Muscle layer of colon (tissue), 2 donors: ENCODE data around the gene RTL10.

Experiments
- H3K27ac ChIP-seq: one replicate; pipeline ENCODE4 v1.7.0; 2013; ENCODE audit warnings: low read depth, mild to moderate bottlenecking, low read length, moderate library complexity
- H3K27me3 ChIP-seq, 2 donors: one replicate each; pipeline ENCODE4 v1.7.0; 2013; ENCODE audit warnings: low read length in 2 of 2, mild to moderate bottlenecking in 2 of 2; ENCODE audit not compliant: insufficient read depth in 2 of 2, control insufficient read depth in 1 of 2
- H3K36me3 ChIP-seq: one replicate; pipeline ENCODE4 v1.7.0; 2013; ENCODE audit warnings: mild to moderate bottlenecking, low read length; ENCODE audit not compliant: insufficient read depth
- H3K4me1 ChIP-seq: one replicate; pipeline ENCODE4 v1.7.0; 2013; ENCODE audit warnings: mild to moderate bottlenecking, low read length; ENCODE audit not compliant: insufficient read depth
- H3K4me3 ChIP-seq, 2 donors: one replicate each; pipeline ENCODE4 v1.7.0; 2013; ENCODE audit warnings: low read length in 2 of 2, low read depth in 1 of 2, mild to moderate bottlenecking in 1 of 2, moderate library complexity in 1 of 2
- H3K9ac ChIP-seq: one replicate; pipeline ENCODE4 v1.7.0; 2013; ENCODE audit warnings: low read length
- H3K9me3 ChIP-seq: one replicate; pipeline ENCODE4 v1.7.0; 2013; ENCODE audit warnings: mild to moderate bottlenecking, low read length
- donor health status: abdominal sarcoma.
- donor health status: Adenocarcinoma of cecum.

Gene RTL10

GRCh38 chr22:19854778-19855503 is at the start of gene RTL10, which contains the start of gene GNB1L:
TSS of gene RTL10 (minus strand) at chr22:19854874. CDS start at chr22:19852261, 2,613 bp downstream.
TSS of gene GNB1L (minus strand) at chr22:19854874. CDS start at chr22:19821355, 33,519 bp downstream.
- Histone ChIP-seq H3K4me3 (peak within 1 kb of the TSS; percentile 83 to 90), H3K36me3 (peaks cover 24% of the 10 kb centered on the region), H3K27me3 (no peaks in the 10 kb centered on the region), H3K27ac (peak within 1 kb of the TSS; percentile 98), H3K9me3 (no peaks in the 10 kb centered on the region), H3K9ac (peak within 1 kb of the TSS; percentile 93), H3K4me1 (peaks cover 25% of the 10 kb centered on the region)

- H3K4me3 ChIP-seq = no peak overlapping the region
- H3K27ac ChIP-seq = no peak overlapping the region
- no peak overlapping the region for H3K9ac ChIP-seq
- H3K36me3 ChIP-seq = peaks cover 11% of the 10 kb centered on the region
- H3K4me1 ChIP-seq = no peaks in the 10 kb centered on the region
- H3K27me3 ChIP-seq = no peaks in the 10 kb centered on the region
- H3K9me3 ChIP-seq = no peaks in the 10 kb centered on the region
Observed at GRCh38 chr22:19904174-19904856, 49.6 kb upstream of the RTL10 start.

DNA sequence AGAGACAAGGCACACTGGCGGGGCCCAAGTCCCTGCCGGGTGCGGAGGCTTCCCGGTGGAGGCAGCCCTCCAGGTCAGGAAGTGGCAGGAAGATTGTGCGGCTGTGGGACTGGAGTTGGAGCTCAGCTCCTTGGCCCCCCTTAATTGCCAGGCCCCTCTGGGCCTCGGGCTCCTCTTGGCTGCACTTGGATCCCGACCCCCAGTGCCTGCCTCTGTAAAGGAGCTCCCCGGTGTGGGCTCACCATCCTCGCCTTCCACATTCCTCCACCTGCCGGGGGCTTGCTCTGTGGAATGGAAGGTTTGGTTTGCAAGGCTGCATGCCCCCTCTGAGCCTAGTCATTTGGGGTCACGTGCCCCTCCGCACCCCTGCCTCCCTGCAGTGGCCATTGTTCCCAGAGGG is 48.8 kb upstream of the RTL10 start:
- no peak overlapping the region for H3K27ac ChIP-seq
- H3K4me1 ChIP-seq = no peaks in the 10 kb centered on the region
- no peaks in the 10 kb centered on the region for H3K9me3 ChIP-seq
- H3K4me3 ChIP-seq = no peak overlapping the region
- H3K36me3 ChIP-seq = peaks cover 8% of the 10 kb centered on the region
- H3K9ac ChIP-seq = no peak overlapping the region
- no peaks in the 10 kb centered on the region for H3K27me3 ChIP-seq

- Histone ChIP-seq H3K9me3 (no peaks in the 10 kb centered on the region), H3K27me3 (no peaks in the 10 kb centered on the region), H3K9ac (no peak overlapping the region), H3K4me3 (no peak overlapping the region), H3K4me1 (no peaks in the 10 kb centered on the region), H3K27ac (no peak overlapping the region), H3K36me3 (peaks cover 6% of the 10 kb centered on the region)
Observed at GRCh38 chr22:19903031-19903430, 48.4 kb upstream of the RTL10 start.

DNA sequence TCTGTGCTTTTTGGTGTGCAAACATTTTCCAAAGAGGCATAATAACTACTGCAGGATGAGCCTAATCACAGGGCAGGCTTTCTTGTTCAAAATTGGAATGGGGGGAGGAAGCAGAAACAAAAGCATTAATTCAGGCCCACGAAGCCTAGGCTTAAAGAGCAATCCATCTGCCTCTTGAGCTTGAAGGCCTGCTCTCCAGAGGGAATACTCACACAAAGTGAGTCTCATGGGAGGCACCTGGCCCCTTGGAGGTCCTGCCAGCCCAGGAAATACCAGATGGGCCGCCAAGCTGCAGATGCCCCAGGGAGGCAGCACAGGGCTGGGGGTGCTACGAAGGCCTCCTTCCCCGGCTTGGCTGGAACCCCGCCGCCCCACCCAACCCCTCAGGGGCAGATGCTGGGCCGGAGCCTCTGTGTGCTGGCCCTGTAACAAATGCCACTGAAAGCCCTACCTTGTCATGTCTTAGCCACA is 47.6 kb upstream of the RTL10 start:
- H3K36me3 ChIP-seq = peaks cover 13% of the 10 kb centered on the region
- H3K27ac ChIP-seq = no peak overlapping the region
- H3K9me3 ChIP-seq = no peaks in the 10 kb centered on the region
- no peak overlapping the region for H3K9ac ChIP-seq
- H3K27me3 ChIP-seq = no peaks in the 10 kb centered on the region
- no peaks in the 10 kb centered on the region for H3K4me1 ChIP-seq
- no peak overlapping the region for H3K4me3 ChIP-seq

DNA sequence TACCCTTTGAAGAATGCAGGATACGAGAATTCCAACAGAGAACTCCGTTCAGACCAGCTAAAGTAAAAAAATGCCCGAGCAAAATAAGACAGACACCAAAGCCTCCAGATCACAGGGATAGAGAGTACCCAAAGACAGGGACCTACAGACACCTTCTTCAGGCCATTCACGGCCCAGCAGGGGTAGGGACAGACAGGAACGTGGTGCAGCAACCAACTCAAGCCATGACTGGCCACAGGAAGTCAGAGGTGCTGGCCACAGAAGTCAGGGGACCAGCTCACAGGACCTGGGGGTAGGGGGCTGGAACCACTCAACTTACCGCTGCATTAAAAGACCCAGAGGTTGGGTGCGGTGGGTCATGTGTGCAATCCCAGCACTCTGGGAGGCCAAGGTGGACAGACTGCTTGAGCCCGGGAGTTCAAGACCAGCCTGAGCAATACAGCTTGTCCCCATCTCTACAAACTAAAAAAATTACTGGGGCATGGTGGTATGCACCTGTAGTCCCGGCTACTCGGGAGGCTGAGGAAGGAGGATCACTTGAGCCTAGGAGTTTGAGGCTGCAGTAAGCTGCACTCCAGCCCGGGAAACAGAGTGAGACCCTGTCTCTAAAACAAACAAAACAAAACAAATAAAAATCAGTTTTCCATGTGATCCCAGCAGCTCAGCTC is 47.0 kb upstream of the RTL10 start:
- no peak overlapping the region for H3K27ac ChIP-seq
- no peaks in the 10 kb centered on the region for H3K9me3 ChIP-seq
- H3K4me1 ChIP-seq = no peaks in the 10 kb centered on the region
- no peaks in the 10 kb centered on the region for H3K27me3 ChIP-seq
- H3K36me3 ChIP-seq = peaks cover 19% of the 10 kb centered on the region
- no peak overlapping the region for H3K9ac ChIP-seq
- no peak overlapping the region for H3K4me3 ChIP-seq

DNA sequence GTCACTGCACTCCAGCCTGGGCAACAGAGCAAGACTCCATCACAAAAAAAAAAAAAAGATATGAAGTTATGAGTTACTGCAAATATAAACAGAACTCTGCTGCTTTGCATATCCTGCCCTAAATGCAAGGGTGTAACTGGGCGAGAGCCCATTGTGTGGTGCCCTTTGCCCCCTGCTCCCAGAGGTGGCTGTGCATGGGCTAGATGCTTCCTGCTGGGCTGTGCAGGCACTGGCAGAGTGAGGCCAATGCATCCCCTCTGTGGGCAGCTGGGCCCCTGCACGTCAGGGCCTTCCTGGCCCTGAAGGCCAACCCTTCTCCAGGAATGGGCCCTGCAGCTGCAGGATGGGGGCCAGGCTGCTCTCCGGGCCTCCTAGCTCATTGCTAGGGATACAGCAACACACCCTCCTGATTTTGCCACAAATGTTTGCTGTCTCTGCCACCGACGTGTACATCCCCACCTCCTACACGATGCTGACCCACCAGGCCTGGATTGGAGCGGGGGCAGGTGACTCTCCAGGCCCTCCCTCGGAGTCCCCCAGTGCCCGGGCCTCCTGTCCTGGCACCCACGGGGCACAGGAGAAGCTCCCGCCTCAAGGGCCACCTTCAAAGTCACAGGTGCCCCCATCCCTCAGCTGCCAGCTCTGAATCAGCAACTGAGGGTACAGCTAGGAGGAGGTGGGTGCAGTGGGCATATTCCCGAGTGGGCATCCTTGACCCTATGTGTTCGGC is 46.2 kb upstream of the RTL10 start:
- Histone ChIP-seq H3K27me3 (no peaks in the 10 kb centered on the region), H3K9ac (no peak overlapping the region), H3K36me3 (peaks cover 19% of the 10 kb centered on the region), H3K4me1 (no peaks in the 10 kb centered on the region), H3K4me3 (no peak overlapping the region), H3K27ac (no peak overlapping the region), H3K9me3 (no peaks in the 10 kb centered on the region)

DNA sequence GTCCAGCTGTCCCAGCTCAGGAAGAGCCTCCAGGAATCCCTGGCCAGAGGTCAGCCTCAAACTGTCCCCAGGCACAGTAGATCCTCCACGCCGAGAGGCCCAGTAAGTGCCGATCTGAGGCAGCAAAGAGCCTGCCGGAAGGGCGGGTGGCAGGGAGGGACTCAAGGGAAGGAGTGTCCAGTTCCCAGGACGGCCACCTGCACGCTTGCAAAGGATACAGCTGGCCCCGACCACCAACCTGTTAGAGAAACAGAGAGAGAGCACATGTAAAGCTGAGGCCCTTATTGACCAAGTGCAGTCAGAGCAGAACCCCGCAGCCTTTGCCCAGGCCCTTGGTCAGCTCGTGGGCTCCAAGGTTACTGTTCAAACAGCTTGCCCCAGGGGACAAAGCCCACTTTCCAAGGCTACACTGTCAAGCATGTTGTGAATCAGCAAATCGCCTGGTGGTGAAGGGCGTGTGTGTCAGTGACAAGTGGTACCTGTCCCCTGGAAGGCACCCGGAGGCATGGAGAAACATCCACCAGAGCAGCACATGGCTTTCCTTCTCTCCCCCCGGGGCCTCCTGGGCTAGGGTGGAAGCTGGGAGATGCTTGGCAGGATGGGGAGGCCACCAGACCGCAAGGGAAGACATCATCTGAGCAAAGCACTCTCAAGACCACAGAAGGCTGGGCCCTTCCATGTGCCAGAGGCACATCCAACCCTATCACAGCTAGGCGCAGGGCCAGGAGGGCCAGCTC is 44.3 kb upstream of the RTL10 start:
- no peaks in the 10 kb centered on the region for H3K9me3 ChIP-seq
- no peaks in the 10 kb centered on the region for H3K27me3 ChIP-seq
- H3K9ac ChIP-seq = no peak overlapping the region
- H3K4me3 ChIP-seq = no peak overlapping the region
- H3K36me3 ChIP-seq = peaks cover 26% of the 10 kb centered on the region
- H3K27ac ChIP-seq = no peak overlapping the region
- no peaks in the 10 kb centered on the region for H3K4me1 ChIP-seq

GRCh38 chr22:19898145-19898544 is 43.5 kb upstream of the RTL10 start:
- no peak overlapping the region for H3K27ac ChIP-seq
- no peaks in the 10 kb centered on the region for H3K27me3 ChIP-seq
- no peaks in the 10 kb centered on the region for H3K4me1 ChIP-seq
- H3K9me3 ChIP-seq = no peaks in the 10 kb centered on the region
- H3K9ac ChIP-seq = no peak overlapping the region
- H3K4me3 ChIP-seq = no peak overlapping the region
- H3K36me3 ChIP-seq = peaks cover 26% of the 10 kb centered on the region

- Histone ChIP-seq H3K9me3 (no peaks in the 10 kb centered on the region), H3K4me1 (no peaks in the 10 kb centered on the region), H3K4me3 (no peak overlapping the region), H3K27ac (no peak overlapping the region), H3K9ac (no peak overlapping the region), H3K36me3 (peaks cover 26% of the 10 kb centered on the region), H3K27me3 (no peaks in the 10 kb centered on the region)
Observed at GRCh38 chr22:19897726-19898125, 43.1 kb upstream of the RTL10 start.
